Lung (tissue), 12 donors: ENCODE results near the gene LDB2. TPM values are rescaled to one million over a fixed set of nuclear protein-coding genes. Genes with fewer than 3 reads are reported as not detected.

Experiments used
- ATAC-seq: fragments of 200-7000 bp; cut with Tn5 transposase; one replicate; pipeline ENCODE4 v1.9.1; 2020; ENCODE audit warnings: moderate number of reproducible peaks; ENCODE audit not compliant: insufficient read depth, low FRiP score
- DNase-seq, 3 donors: peaks; one replicate each; pipeline ENCODE4 v3.0.0-alpha.2; 2013 to 2017
- H3K27ac ChIP-seq, 2 donors: one replicate each; pipeline ENCODE4 v1.5.1; 2013; ENCODE audit warnings: mild to moderate bottlenecking in 2 of 2, moderate library complexity in 2 of 2, control low read depth in 1 of 2, inconsistent platforms in 1 of 2, low read depth in 1 of 2, low read length in 1 of 2
- H3K27me3 ChIP-seq, 3 donors: one replicate each; pipeline ENCODE4 v1.5.1; 2013; ENCODE audit warnings: low read length in 2 of 3; ENCODE audit not compliant: control insufficient read depth in 3 of 3, insufficient read depth in 3 of 3
- H3K36me3 ChIP-seq, 4 donors: one replicate each; pipeline ENCODE4 v1.5.1; 2013; ENCODE audit warnings: low read length in 4 of 4, mild to moderate bottlenecking in 1 of 4, moderate library complexity in 1 of 4; ENCODE audit not compliant: control insufficient read depth in 4 of 4, insufficient read depth in 4 of 4
- H3K4me1 ChIP-seq, 5 donors: one replicate each; pipeline ENCODE4 v1.5.1; 2013; ENCODE audit warnings: low read length in 5 of 5, mild to moderate bottlenecking in 2 of 5, moderate library complexity in 1 of 5; ENCODE audit not compliant: control insufficient read depth in 5 of 5, insufficient read depth in 5 of 5
- H3K4me3 ChIP-seq: one replicate; pipeline ENCODE4 v1.5.1; 2013; ENCODE audit warnings: mild to moderate bottlenecking, control low read depth, moderate library complexity
- H3K9ac ChIP-seq, 2 donors: one replicate each; pipeline ENCODE4 v1.5.1; 2013; ENCODE audit warnings: low read length in 2 of 2, control low read depth in 1 of 2; ENCODE audit not compliant: insufficient read depth in 1 of 2
- H3K9me3 ChIP-seq, 4 donors: one replicate each; pipeline ENCODE4 v1.5.1; 2013; ENCODE audit warnings: low read length in 3 of 4, mild to moderate bottlenecking in 1 of 4, moderate library complexity in 1 of 4; ENCODE audit not compliant: control insufficient read depth in 4 of 4, insufficient read depth in 3 of 4
- CTCF ChIP-seq: IDR thresholded peaks from 2 replicates; pipeline ENCODE4 v1.5.1; 2012; ENCODE audit warnings: mild to moderate bottlenecking; ENCODE audit errors: control extremely low read depth, extremely low read depth
- WGBS, 2 donors: extraction: QIAGEN DNeasy Blood & Tissue Kit; methylation state at CpG; one replicate each; pipeline ENCODE4 v1.1.7; 2013; 5-methylcytosine and 5-hydroxymethylcytosine counted together
- polyA plus RNA-seq, 2 donors: library from polyadenylated mRNA; stranded (reverse); fragments of 200-250 nt; gene quantifications; one replicate each; pipeline ENCODE4 v1.2.1, GENCODE V29; 2013
- total RNA-seq, 2 donors: library from RNA; depleted of rRNA in 1 of 2; stranded (reverse); fragments of >200 nt in 1 of 2; gene quantifications; one replicate each; pipeline ENCODE4 v1.2.1, GENCODE V29; 2014 to 2021
- donor health status: control.
- donor health status: control.
- donor health status: Bipolar disorder and iron deficiency.
- donor health status: healthy.
- donor health status: DM: yes; HTN: yes; CAD: no.

LDB2 gene
- total and polyA plus RNA-seq, 4 donors: 18.1 to 147 (median 46.1) TPM

DNA sequence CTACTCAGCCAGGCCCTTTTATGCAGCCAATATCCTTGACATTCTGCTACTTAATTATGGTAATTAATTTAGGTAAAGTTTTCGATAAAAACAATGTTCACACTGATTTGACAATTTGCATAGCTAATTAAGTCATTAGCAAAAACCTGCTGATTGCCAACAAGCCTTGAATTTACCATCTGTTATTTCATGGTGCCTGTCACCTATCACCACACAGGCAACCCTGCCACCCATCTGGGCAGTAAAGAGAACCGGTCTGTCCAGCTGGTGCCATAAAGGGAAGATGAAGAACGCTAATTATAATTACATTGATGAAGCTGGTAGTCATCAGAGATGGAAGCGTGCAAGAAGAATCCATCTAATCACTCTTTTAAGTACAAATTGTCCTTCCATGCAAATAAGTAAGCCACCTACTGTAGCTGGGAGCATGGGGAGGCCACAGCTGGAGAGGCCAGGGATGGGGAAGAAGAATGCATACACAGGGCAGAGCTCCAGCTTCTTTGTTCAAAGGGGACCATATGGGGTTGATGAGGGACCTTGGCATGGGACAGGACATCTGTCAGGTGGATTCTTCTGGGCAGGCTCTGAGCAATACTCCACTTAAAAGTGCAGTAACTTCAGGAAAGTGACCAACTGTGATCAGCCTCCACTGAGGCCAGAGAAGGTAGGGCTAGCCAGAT, 394.9 kb downstream of the LDB2 start:
- Histone ChIP-seq H3K4me1 (no peaks in the 10 kb centered on the region), H3K4me3 (no peak overlapping the region), H3K9me3 (peaks cover 0 to 8% (median 2%) of the 10 kb centered on the region in 4 donors), H3K36me3 (peaks cover 0 to 13% (median 3%) of the 10 kb centered on the region in 4 donors), H3K27ac (no peak overlapping the region), H3K27me3 (no peaks in the 10 kb centered on the region), H3K9ac (no peak overlapping the region)
- WGBS, 2 donors: 96 to 97% methylated on average over 4 of the region's 4 CpGs
- no peak for TF ChIP-seq CTCF
- DNase-seq (no peak), ATAC-seq (no peak)

DNA sequence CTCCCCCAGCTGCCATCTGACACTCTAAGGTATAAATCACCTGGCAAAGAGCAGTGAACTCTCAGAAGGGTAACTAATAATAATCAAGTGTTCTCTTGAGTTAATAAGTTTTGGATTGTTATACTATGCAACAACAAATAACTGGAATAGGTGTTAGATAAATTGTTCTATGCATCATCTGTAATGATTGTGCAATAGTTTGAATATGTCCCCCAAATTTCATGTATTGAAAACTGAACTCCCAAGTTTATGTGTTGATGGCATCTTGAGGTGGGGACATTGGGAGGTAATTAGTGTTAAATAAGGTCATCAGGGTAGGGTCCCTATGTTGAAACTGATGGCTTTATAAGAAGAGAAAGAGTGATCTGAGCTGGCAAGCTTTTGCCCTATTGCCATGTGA, 399.5 kb downstream of the LDB2 start:
- DNase-seq (no peak), ATAC-seq (no peak)
- H3K36me3 ChIP-seq: peaks cover 0 to 9% (median 1%) of the 10 kb centered on the region in 4 donors
- H3K4me3 ChIP-seq: no peak overlapping the region
- H3K9me3 ChIP-seq: peaks cover 0 to 8% (median 2%) of the 10 kb centered on the region in 4 donors
- no peak for TF ChIP-seq CTCF
- H3K27ac ChIP-seq: no peak overlapping the region
- H3K9ac ChIP-seq: no peak overlapping the region
- no peaks in the 10 kb centered on the region for H3K4me1 ChIP-seq
- H3K27me3 ChIP-seq: no peaks in the 10 kb centered on the region

GRCh38 chr4:16496501-16496900, 401.9 kb downstream of the LDB2 start:
- no peaks in the 10 kb centered on the region for H3K4me1 ChIP-seq
- H3K27me3 ChIP-seq: no peaks in the 10 kb centered on the region
- peaks cover 0 to 2% (median 0%) of the 10 kb centered on the region in 4 donors for H3K36me3 ChIP-seq
- peaks cover 0 to 5% (median 2%) of the 10 kb centered on the region in 4 donors for H3K9me3 ChIP-seq
- ATAC-seq (no peak), DNase-seq (no peak)
- no peak overlapping the region for H3K9ac ChIP-seq
- H3K27ac ChIP-seq: no peak overlapping the region
- 84 to 89% methylated on average over 3 of the region's 3 CpGs for WGBS, 2 donors
- H3K4me3 ChIP-seq: no peak overlapping the region
- no peak for TF ChIP-seq CTCF

DNA sequence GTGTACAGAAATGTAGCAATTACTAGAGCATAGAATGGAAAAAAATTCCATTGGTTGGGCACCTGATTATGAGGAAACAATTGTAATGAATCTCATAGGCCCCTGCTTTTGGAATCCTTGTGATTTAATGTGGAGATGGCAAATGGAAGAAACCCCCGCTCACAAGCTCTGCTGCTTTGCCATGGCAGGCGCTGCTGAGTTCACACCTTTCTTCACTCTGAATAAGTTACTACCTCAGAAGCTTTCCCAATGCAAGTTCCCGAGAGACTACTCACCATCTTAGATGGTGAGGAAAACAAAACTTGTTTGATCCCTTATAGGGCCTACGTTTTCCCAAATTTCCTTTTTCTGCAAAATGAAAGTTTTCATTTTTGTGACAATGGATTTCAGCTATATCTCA, 405.6 kb downstream of the LDB2 start:
- TF ChIP-seq CTCF: no peak
- peaks cover 0 to 8% (median 0%) of the 10 kb centered on the region in 5 donors for H3K4me1 ChIP-seq

More for the DNA sequence above, 405.6 kb downstream of the LDB2 start:
- Histone ChIP-seq H3K27ac (no peak overlapping the region), H3K36me3 (no peaks in the 10 kb centered on the region), H3K9me3 (peaks cover 0 to 3% (median 0%) of the 10 kb centered on the region in 4 donors), H3K4me3 (no peak overlapping the region), H3K27me3 (no peaks in the 10 kb centered on the region), H3K9ac (no peak overlapping the region)
- 91 to 94% methylated on average over 4 of the region's 4 CpGs for WGBS, 2 donors
- no peak for ATAC-seq
- no peak for DNase-seq
